Osteoblast (primary cell): ENCODE data around the gene RNF145. TPM values are rescaled to one million over a fixed set of nuclear protein-coding genes. Genes with fewer than 3 reads are reported as not detected.
"Not testable (repeated sequence)": the region's sequence is repeated elsewhere in the genome, so short reads cannot be mapped to it uniquely, and the experiment has no call there.

ENCODE experiments used
- DNase-seq: peaks from one replicate; pipeline ENCODE4 v3.0.0; 2011; ENCODE audit warnings: low spot score, mixed read lengths; ENCODE audit not compliant: insufficient read length; ENCODE audit errors: missing footprints
- H2AFZ ChIP-seq: 2 replicates; pipeline ENCODE4 v1.6.0; 2011; ENCODE audit warnings: mild to moderate bottlenecking, low read length
- H3K27ac ChIP-seq: 2 replicates; pipeline ENCODE4 v1.5.1; 2011; ENCODE audit warnings: mild to moderate bottlenecking, low read depth, low read length, moderate library complexity
- H3K27me3 ChIP-seq: 2 replicates; pipeline ENCODE4 v1.6.0; 2012; ENCODE audit warnings: mild to moderate bottlenecking, control low read depth, inconsistent platforms, low read length, moderate library complexity; ENCODE audit not compliant: insufficient read depth
- H3K36me3 ChIP-seq: 2 replicates; pipeline ENCODE4 v1.5.1; 2011; ENCODE audit warnings: mild to moderate bottlenecking, low read length, control low read depth, moderate library complexity; ENCODE audit not compliant: insufficient read depth
- H3K4me1 ChIP-seq: 2 replicates; pipeline ENCODE4 v1.5.1; 2011; ENCODE audit warnings: mild to moderate bottlenecking, low read length, control low read depth, moderate library complexity; ENCODE audit not compliant: insufficient read depth
- H3K4me2 ChIP-seq: 2 replicates; pipeline ENCODE4 v1.6.0; 2011; ENCODE audit warnings: mild to moderate bottlenecking, low read length; ENCODE audit not compliant: insufficient read depth
- H3K4me3 ChIP-seq: fragments of 200-600 bp; sonication (generic); 3 replicates; pipeline ENCODE4 v1.5.1; 2012; ENCODE audit warnings: mild to moderate bottlenecking, low read length, inconsistent platforms; ENCODE audit not compliant: insufficient read depth
- H3K79me2 ChIP-seq: 2 replicates; pipeline ENCODE4 v1.6.0; 2012; ENCODE audit warnings: mild to moderate bottlenecking, low read length, control low read depth, inconsistent platforms; ENCODE audit not compliant: insufficient read depth
- H3K9me3 ChIP-seq: 2 replicates; pipeline ENCODE4 v1.5.1; 2011; ENCODE audit warnings: low read depth, low read length, control low read depth
- H4K20me1 ChIP-seq: 2 replicates; pipeline ENCODE4 v1.6.0; 2012; ENCODE audit warnings: mild to moderate bottlenecking, low read length, control low read depth; ENCODE audit not compliant: insufficient read depth
- CTCF ChIP-seq: IDR thresholded peaks from 2 replicates; pipeline ENCODE4 v1.5.1; 2011; ENCODE audit warnings: mild to moderate bottlenecking, low read depth, low read length, moderate library complexity; ENCODE audit errors: extremely low read depth
- total RNA-seq: library from RNA; depleted of rRNA; stranded (reverse); fragments of >200 nt; gene quantifications from 2 replicates; pipeline ENCODE4 v1.2.3, GENCODE V29; 2012

RNF145 gene
- total RNA-seq, 1 donor, result 38.4 TPM

GRCh38 chr5:159240301-159240870, 31.0 kb upstream of the RNF145 start:
- H3K4me1 ChIP-seq, result peaks cover 10% of the 10 kb centered on the region
- DNase-seq, result peak; percentile 54

GRCh38 chr5:159235871-159236520, 26.6 kb upstream of the RNF145 start:
- H3K4me2 ChIP-seq, DNase-seq, H4K20me1 ChIP-seq, H3K27me3 ChIP-seq, H2AFZ ChIP-seq, H3K4me3 ChIP-seq, H3K79me2 ChIP-seq, H3K36me3 ChIP-seq, H3K9me3 ChIP-seq, H3K27ac ChIP-seq: not testable (repeated sequence)
- H3K4me1 ChIP-seq, result peaks cover 10% of the 10 kb centered on the region

More at GRCh38 chr5:159240301-159240870, 31.0 kb upstream of the RNF145 start:
- no peak overlapping the region for H3K4me3 ChIP-seq
- peak overlapping the region; percentile 56 for H3K4me2 ChIP-seq
- H3K36me3 ChIP-seq, result no peaks in the 10 kb centered on the region
- H4K20me1 ChIP-seq, result no peaks in the 10 kb centered on the region
- no peak for TF ChIP-seq CTCF
- no peaks in the 10 kb centered on the region for H3K9me3 ChIP-seq
- peak overlapping the region; percentile 60 for H2AFZ ChIP-seq
- no peaks in the 10 kb centered on the region for H3K79me2 ChIP-seq
- no peaks in the 10 kb centered on the region for H3K27me3 ChIP-seq
- peak overlapping the region; percentile 28 for H3K27ac ChIP-seq

- no peak overlapping the region for H3K4me3 ChIP-seq
- H3K9me3 ChIP-seq, result no peaks in the 10 kb centered on the region
- H3K27me3 ChIP-seq, result no peaks in the 10 kb centered on the region
- H3K4me1 ChIP-seq, result no peaks in the 10 kb centered on the region
- TF ChIP-seq CTCF, result no peak
- H3K36me3 ChIP-seq, result no peaks in the 10 kb centered on the region
- no peaks in the 10 kb centered on the region for H4K20me1 ChIP-seq
- DNase-seq, result no peak
- H2AFZ ChIP-seq, result no peak overlapping the region
- H3K27ac ChIP-seq, result no peak overlapping the region
- H3K79me2 ChIP-seq, result no peaks in the 10 kb centered on the region
- H3K4me2 ChIP-seq, result no peak overlapping the region
Measured at GRCh38 chr5:159231167-159231566, 21.8 kb upstream of the RNF145 start.

GRCh38 chr5:159230657-159231056, 21.3 kb upstream of the RNF145 start:
- no peak for TF ChIP-seq CTCF
- Histone ChIP-seq H4K20me1 (no peaks in the 10 kb centered on the region), H3K36me3 (no peaks in the 10 kb centered on the region), H3K9me3 (no peaks in the 10 kb centered on the region), H3K4me2 (no peak overlapping the region), H3K4me1 (no peaks in the 10 kb centered on the region), H2AFZ (no peak overlapping the region), H3K27me3 (no peaks in the 10 kb centered on the region), H3K27ac (no peak overlapping the region), H3K4me3 (no peak overlapping the region), H3K79me2 (no peaks in the 10 kb centered on the region)
- DNase-seq, result no peak

- not testable (repeated sequence) for H3K9me3 ChIP-seq, H3K4me3 ChIP-seq, H3K4me1 ChIP-seq, H3K27me3 ChIP-seq, H4K20me1 ChIP-seq, H3K27ac ChIP-seq, H3K4me2 ChIP-seq, H2AFZ ChIP-seq, H3K79me2 ChIP-seq, H3K36me3 ChIP-seq, DNase-seq
Measured at GRCh38 chr5:159228097-159228496, 18.7 kb upstream of the RNF145 start.
